GM18517 (cell line): ENCODE results near the gene CERS4.
"Not testable (repeated sequence)": the region's sequence is repeated elsewhere in the genome, so short reads cannot be mapped to it uniquely, and the experiment has no call there.

Experiments
- ATAC-seq: cut with Tn5 transposase; IDR thresholded peaks from one replicate; pipeline ENCODE4 v1.9.1; 2021; ENCODE audit warnings: mild to moderate bottlenecking, moderate library complexity; ENCODE audit not compliant: unreplicated experiment

The CERS4 gene

GRCh38 chr19:8208922-8209461 is at the start of gene CERS4:
TSS of gene CERS4 (plus strand) at chr19:8209370. CDS start at chr19:8251077, 41,707 bp downstream.
- ATAC-seq: peak; percentile 16

GRCh38 chr19:8161135-8161646 is 48.0 kb upstream of the CERS4 start:
- ATAC-seq: no peak

- no peak for ATAC-seq
Observed at GRCh38 chr19:8163759-8164158, 45.4 kb upstream of the CERS4 start.

- no peak for ATAC-seq
Observed at GRCh38 chr19:8167985-8168384, 41.2 kb upstream of the CERS4 start.

- ATAC-seq: no peak
Observed at GRCh38 chr19:8168537-8168936, 40.6 kb upstream of the CERS4 start.

- no peak for ATAC-seq
Observed at GRCh38 chr19:8174706-8175105, 34.5 kb upstream of the CERS4 start.

- ATAC-seq: no peak
Observed at GRCh38 chr19:8180018-8180417, 29.2 kb upstream of the CERS4 start.

GRCh38 chr19:8184274-8184673 is 24.9 kb upstream of the CERS4 start:
- no peak for ATAC-seq

- ATAC-seq: no peak
Observed at GRCh38 chr19:8185343-8186068, 23.7 kb upstream of the CERS4 start.

GRCh38 chr19:8192221-8192820 is 16.8 kb upstream of the CERS4 start:
- no peak for ATAC-seq

- no peak for ATAC-seq
Observed at GRCh38 chr19:8194528-8195267, 14.5 kb upstream of the CERS4 start.

GRCh38 chr19:8196271-8196927 is 12.8 kb upstream of the CERS4 start:
- ATAC-seq: no peak

- not testable (repeated sequence) for ATAC-seq
Observed at GRCh38 chr19:8203288-8204120, 5.7 kb upstream of the CERS4 start.

- ATAC-seq: no peak
Observed at GRCh38 chr19:8204961-8205360, 4.2 kb upstream of the CERS4 start.

- ATAC-seq: no peak
Observed at GRCh38 chr19:8206147-8207087, 2.8 kb upstream of the CERS4 start.

- ATAC-seq: not testable (repeated sequence)
Observed at GRCh38 chr19:8207326-8207725, 1.8 kb upstream of the CERS4 start.

- ATAC-seq: no peak
Observed at GRCh38 chr19:8208119-8208921, 850 bp upstream of the CERS4 start.
